Neural cell (in vitro differentiated cells): ENCODE data around the gene ROCK2. TPM values are rescaled to one million over a fixed set of nuclear protein-coding genes. Genes with fewer than 3 reads are reported as not detected.

Experiments used
- H2AFZ ChIP-seq: fragments of 200-600, 300-800 bp; sonication (generic), shearing (Covaris generic); 2 replicates; pipeline ENCODE4 v1.6.0; 2014; ENCODE audit warnings: low read depth, mild to moderate bottlenecking, antibody characterized with exemption, low read length, moderate library complexity
- H3F3A ChIP-seq: fragments of 200-600 bp; shearing (Covaris generic); 2 replicates; pipeline ENCODE4 v1.6.1; 2016; ENCODE audit warnings: mild to moderate bottlenecking, moderate library complexity, mixed read lengths, antibody characterized with exemption, low read length; ENCODE audit not compliant: insufficient read depth, poor library complexity, severe bottlenecking
- H3K27ac ChIP-seq: fragments of 200-600, 300-800 bp; sonication (generic), shearing (Covaris generic); 2 replicates; pipeline ENCODE4 v1.5.1; 2014; ENCODE audit warnings: mild to moderate bottlenecking, low read length, moderate library complexity
- H3K27me3 ChIP-seq: fragments of 300-800, 200-600 bp; sonication (generic), shearing (Covaris generic); 2 replicates; pipeline ENCODE4 v1.6.0; 2014; ENCODE audit warnings: mild to moderate bottlenecking, low read depth, low read length, moderate library complexity; ENCODE audit not compliant: insufficient read depth
- H3K36me3 ChIP-seq: fragments of 300-800, 200-600 bp; sonication (generic), shearing (Covaris generic); 2 replicates; pipeline ENCODE4 v1.5.1; 2014; ENCODE audit warnings: mild to moderate bottlenecking, antibody characterized with exemption, low read length, moderate library complexity; ENCODE audit not compliant: insufficient read depth
- H3K4me2 ChIP-seq: fragments of 300-800, 200-600 bp; sonication (generic), shearing (Covaris generic); 2 replicates; pipeline ENCODE4 v1.6.0; 2014; ENCODE audit warnings: mild to moderate bottlenecking, low read length
- H3K4me3 ChIP-seq: fragments of 300-800, 200-600 bp; sonication (generic), shearing (Covaris generic); 2 replicates; pipeline ENCODE4 v1.5.1; 2014; ENCODE audit warnings: mild to moderate bottlenecking, low read length, moderate library complexity
- H3K79me2 ChIP-seq: fragments of 200-600 bp; shearing (Covaris generic); replicated peaks from 2 replicates; pipeline ENCODE4 v1.6.0; 2014; ENCODE audit warnings: mild to moderate bottlenecking, low read length, moderate library complexity; ENCODE audit not compliant: insufficient read depth
- H3K9ac ChIP-seq: fragments of 300-800, 200-600 bp; sonication (generic), shearing (Covaris generic); 2 replicates; pipeline ENCODE4 v1.6.1; 2016; ENCODE audit warnings: mild to moderate bottlenecking, low read length, mixed read lengths
- H3K9me2 ChIP-seq: fragments of 200-600 bp; shearing (Covaris generic); 2 replicates; pipeline ENCODE4 v1.6.1; 2016; ENCODE audit warnings: mild to moderate bottlenecking, low read length, mixed read lengths; ENCODE audit not compliant: insufficient read depth
- H3K9me3 ChIP-seq: fragments of 200-600, 300-800 bp; sonication (generic), shearing (Covaris generic); 2 replicates; pipeline ENCODE4 v1.6.1; 2016; ENCODE audit warnings: mild to moderate bottlenecking, mixed run types, low read length, moderate library complexity, mixed read lengths
- H4K20me1 ChIP-seq: fragments of 200-600 bp; shearing (Covaris generic); 2 replicates; pipeline ENCODE4 v1.6.1; 2016; ENCODE audit warnings: mild to moderate bottlenecking, mixed run types; ENCODE audit not compliant: insufficient read depth
- EP300 ChIP-seq: fragments of 450-650 bp; conservative IDR thresholded peaks from 2 replicates; pipeline ENCODE4 v1.6.1; 2014; ENCODE audit warnings: antibody characterized with exemption, mild to moderate bottlenecking, moderate library complexity; ENCODE audit not compliant: poor library complexity, severe bottlenecking
- EZH2 ChIP-seq: fragments of 200-600, 300-800 bp; shearing (Covaris generic), sonication (generic); IDR thresholded peaks from 2 replicates; pipeline ENCODE4 v1.6.1; 2014; ENCODE audit warnings: antibody characterized with exemption, low read length, borderline replicate concordance, mild to moderate bottlenecking; ENCODE audit not compliant: insufficient read depth, poor library complexity, severe bottlenecking
- MXI1 ChIP-seq: fragments of 450-650 bp; conservative IDR thresholded peaks from 2 replicates; pipeline ENCODE4 v1.6.1; 2014; ENCODE audit warnings: antibody characterized with exemption, mild to moderate bottlenecking; ENCODE audit not compliant: poor library complexity, severe bottlenecking
- POLR2AphosphoS5 ChIP-seq: IDR thresholded peaks from 2 replicates; pipeline ENCODE4 v1.6.1; 2012
- RAD21 ChIP-seq: fragments of 450-650 bp; conservative IDR thresholded peaks from 2 replicates; pipeline ENCODE4 v1.6.1; 2014; ENCODE audit warnings: antibody characterized with exemption, mild to moderate bottlenecking, moderate library complexity
- SMC3 ChIP-seq: fragments of 450-650 bp; conservative IDR thresholded peaks from 2 replicates; pipeline ENCODE4 v1.6.1; 2014; ENCODE audit warnings: antibody characterized with exemption, mild to moderate bottlenecking, moderate library complexity; ENCODE audit not compliant: poor library complexity
- TAF1 ChIP-seq: IDR thresholded peaks from 2 replicates; pipeline ENCODE4 v1.6.1; 2012; ENCODE audit warnings: low read depth
- polyA plus RNA-seq: library from polyadenylated mRNA; depleted of rRNA; stranded (reverse); fragments of >200 nt; gene quantifications from 2 replicates; pipeline ENCODE4 v1.2.3, GENCODE V29; 2014
- TF ChIP-seq, protein P1 (sequence below): fragments of 450-650 bp; IDR thresholded peaks from 2 replicates; pipeline ENCODE4 v1.5.1; 2014; ENCODE audit warnings: antibody characterized with exemption, mild to moderate bottlenecking, moderate library complexity; ENCODE audit not compliant: poor library complexity, severe bottlenecking
- TF ChIP-seq, protein P2 (sequence below): IDR thresholded peaks from 2 replicates; pipeline ENCODE4 v1.6.1; 2012; ENCODE audit warnings: borderline replicate concordance

The ROCK2 gene
- polyA plus RNA-seq, 1 donor from 2014 or later: 25.7 TPM

GRCh38 chr2:11187731-11188130 is 156.7 kb downstream of the ROCK2 start:
- Histone ChIP-seq H2AFZ (no peak overlapping the region), H3K36me3 (peaks cover 26% of the 10 kb centered on the region), H3F3A (no peaks in the 10 kb centered on the region), H3K27ac (no peak overlapping the region), H3K4me3 (no peak overlapping the region), H4K20me1 (no peaks in the 10 kb centered on the region), H3K79me2 (no peaks in the 10 kb centered on the region), H3K9me2 (no peaks in the 10 kb centered on the region), H3K27me3 (no peaks in the 10 kb centered on the region), H3K9me3 (no peaks in the 10 kb centered on the region), H3K4me2 (no peak overlapping the region), H3K9ac (no peak overlapping the region)
- TF ChIP-seq SMC3 (no peak), MXI1 (no peak), RAD21 (no peak), EP300 (no peak), POLR2AphosphoS5 (no peak), TAF1 (no peak), EZH2 (no peak)
- TF ChIP-seq, protein P1, sequence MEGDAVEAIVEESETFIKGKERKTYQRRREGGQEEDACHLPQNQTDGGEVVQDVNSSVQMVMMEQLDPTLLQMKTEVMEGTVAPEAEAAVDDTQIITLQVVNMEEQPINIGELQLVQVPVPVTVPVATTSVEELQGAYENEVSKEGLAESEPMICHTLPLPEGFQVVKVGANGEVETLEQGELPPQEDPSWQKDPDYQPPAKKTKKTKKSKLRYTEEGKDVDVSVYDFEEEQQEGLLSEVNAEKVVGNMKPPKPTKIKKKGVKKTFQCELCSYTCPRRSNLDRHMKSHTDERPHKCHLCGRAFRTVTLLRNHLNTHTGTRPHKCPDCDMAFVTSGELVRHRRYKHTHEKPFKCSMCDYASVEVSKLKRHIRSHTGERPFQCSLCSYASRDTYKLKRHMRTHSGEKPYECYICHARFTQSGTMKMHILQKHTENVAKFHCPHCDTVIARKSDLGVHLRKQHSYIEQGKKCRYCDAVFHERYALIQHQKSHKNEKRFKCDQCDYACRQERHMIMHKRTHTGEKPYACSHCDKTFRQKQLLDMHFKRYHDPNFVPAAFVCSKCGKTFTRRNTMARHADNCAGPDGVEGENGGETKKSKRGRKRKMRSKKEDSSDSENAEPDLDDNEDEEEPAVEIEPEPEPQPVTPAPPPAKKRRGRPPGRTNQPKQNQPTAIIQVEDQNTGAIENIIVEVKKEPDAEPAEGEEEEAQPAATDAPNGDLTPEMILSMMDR: no peak
- TF ChIP-seq, protein P2, sequence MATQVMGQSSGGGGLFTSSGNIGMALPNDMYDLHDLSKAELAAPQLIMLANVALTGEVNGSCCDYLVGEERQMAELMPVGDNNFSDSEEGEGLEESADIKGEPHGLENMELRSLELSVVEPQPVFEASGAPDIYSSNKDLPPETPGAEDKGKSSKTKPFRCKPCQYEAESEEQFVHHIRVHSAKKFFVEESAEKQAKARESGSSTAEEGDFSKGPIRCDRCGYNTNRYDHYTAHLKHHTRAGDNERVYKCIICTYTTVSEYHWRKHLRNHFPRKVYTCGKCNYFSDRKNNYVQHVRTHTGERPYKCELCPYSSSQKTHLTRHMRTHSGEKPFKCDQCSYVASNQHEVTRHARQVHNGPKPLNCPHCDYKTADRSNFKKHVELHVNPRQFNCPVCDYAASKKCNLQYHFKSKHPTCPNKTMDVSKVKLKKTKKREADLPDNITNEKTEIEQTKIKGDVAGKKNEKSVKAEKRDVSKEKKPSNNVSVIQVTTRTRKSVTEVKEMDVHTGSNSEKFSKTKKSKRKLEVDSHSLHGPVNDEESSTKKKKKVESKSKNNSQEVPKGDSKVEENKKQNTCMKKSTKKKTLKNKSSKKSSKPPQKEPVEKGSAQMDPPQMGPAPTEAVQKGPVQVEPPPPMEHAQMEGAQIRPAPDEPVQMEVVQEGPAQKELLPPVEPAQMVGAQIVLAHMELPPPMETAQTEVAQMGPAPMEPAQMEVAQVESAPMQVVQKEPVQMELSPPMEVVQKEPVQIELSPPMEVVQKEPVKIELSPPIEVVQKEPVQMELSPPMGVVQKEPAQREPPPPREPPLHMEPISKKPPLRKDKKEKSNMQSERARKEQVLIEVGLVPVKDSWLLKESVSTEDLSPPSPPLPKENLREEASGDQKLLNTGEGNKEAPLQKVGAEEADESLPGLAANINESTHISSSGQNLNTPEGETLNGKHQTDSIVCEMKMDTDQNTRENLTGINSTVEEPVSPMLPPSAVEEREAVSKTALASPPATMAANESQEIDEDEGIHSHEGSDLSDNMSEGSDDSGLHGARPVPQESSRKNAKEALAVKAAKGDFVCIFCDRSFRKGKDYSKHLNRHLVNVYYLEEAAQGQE: no peak

DNA sequence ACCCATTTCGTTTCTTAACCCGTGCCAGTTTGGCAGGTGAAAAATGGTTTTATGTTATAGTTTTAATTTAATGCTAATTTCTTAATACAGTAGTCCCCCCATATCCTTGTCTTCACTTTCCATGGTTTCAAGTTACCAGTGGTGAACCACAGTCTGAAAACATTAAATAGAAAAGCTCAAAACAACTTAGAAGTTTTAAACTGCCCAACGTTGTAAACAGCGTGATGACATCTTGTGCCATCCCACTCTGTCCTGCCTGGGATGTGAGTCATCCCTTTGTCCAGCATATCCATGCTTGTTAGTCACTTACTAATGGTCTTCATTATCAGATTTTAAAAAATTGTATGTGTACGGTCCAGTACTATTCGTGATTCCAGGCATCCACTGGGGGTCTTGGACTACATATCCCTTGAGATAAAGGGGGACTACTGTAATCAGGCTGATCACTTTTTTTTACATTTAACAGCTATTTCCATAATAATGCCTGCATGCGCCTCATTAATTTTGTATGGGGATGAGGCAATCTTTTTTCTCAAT is 157.3 kb downstream of the ROCK2 start:
- H3K9ac ChIP-seq: no peak overlapping the region
- H3K9me2 ChIP-seq: no peaks in the 10 kb centered on the region
- H3K4me3 ChIP-seq: no peak overlapping the region
- H3K79me2 ChIP-seq: no peaks in the 10 kb centered on the region
- no peak overlapping the region for H3K4me2 ChIP-seq
- H3F3A ChIP-seq: no peaks in the 10 kb centered on the region
- TF ChIP-seq EP300 (no peak), MXI1 (no peak)
- TF ChIP-seq, protein P1: no peak
- TF ChIP-seq, protein P2: no peak
- H4K20me1 ChIP-seq: no peaks in the 10 kb centered on the region
- H2AFZ ChIP-seq: no peak overlapping the region
- no peaks in the 10 kb centered on the region for H3K27me3 ChIP-seq
- H3K36me3 ChIP-seq: peaks cover 20% of the 10 kb centered on the region
- no peak overlapping the region for H3K27ac ChIP-seq
- no peaks in the 10 kb centered on the region for H3K9me3 ChIP-seq
